ENCODE results near the gene SCNM1. TPM values are rescaled to one million over a fixed set of nuclear protein-coding genes. Genes with fewer than 3 reads are reported as not detected.

The SCNM1 gene
- total and polyA plus RNA-seq, 5 donors from 2014 or later = 51.0 to 104 (median 82.7) TPM

DNA sequence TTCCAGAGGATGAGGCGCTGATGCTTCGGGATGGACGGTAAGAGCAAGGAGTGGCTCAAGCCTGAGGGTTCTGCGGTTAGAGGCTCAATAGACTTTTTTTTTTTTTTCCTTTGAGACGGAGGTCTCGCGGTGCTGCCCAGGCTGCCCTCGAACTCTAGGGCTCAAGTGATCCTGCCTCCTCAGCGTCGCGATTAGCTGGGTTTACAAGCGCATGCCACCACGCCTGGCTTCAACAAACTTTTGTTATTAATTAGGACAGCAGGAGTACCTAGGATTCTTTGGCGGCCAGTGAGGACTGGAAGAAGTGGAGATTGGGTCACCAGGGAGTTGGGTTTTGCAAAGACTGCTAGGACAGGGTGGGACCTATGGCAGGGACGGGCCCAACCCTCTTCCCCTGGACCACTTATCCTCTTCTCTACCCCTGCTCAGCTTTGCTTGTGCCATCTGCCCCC, 587 bp downstream of the SCNM1 start:
- ATAC-seq (ENCODE audit: low read depth in 2 of 2) = no peak
- H3K4me3 ChIP-seq (ENCODE audit: low read depth, low read length) = peak overlapping the region; percentile 100
- H3K27ac ChIP-seq (ENCODE audit: insufficient read depth, low read length, poor library complexity, severe bottlenecking) = peak overlapping the region; percentile 70
- H3K4me3 Mint-ChIP-seq = peak overlapping the region; percentile 95 to 98 (median 96)
- peaks cover 6% of the 10 kb centered on the region for H3K27me3 Mint-ChIP-seq
- peak in 1 of 3 donors; percentile 35 for DNase-seq
- peaks cover 28% of the 10 kb centered on the region for H3K4me1 ChIP-seq (ENCODE audit: control insufficient read depth, insufficient read depth, low read length, poor library complexity, severe bottlenecking)
- H3K36me3 ChIP-seq (ENCODE audit: control insufficient read depth, insufficient read depth, low read length) = peaks cover 39% of the 10 kb centered on the region
- peak overlapping the region; percentile 89 to 97 (median 97) for H3K27ac Mint-ChIP-seq
- H3K9me3 ChIP-seq (ENCODE audit: control insufficient read depth in 2 of 2, low read length in 2 of 2) = no peaks in the 10 kb centered on the region
- H3K9me3 Mint-ChIP-seq = no peaks in the 10 kb centered on the region
- peaks cover 27% of the 10 kb centered on the region for H3K36me3 Mint-ChIP-seq
- no peaks in the 10 kb centered on the region for H3K27me3 ChIP-seq (ENCODE audit: control insufficient read depth, insufficient read depth, low read length)
- peaks cover 6 to 68% (median 33%) of the 10 kb centered on the region in 4 donors for H3K4me1 Mint-ChIP-seq

DNA sequence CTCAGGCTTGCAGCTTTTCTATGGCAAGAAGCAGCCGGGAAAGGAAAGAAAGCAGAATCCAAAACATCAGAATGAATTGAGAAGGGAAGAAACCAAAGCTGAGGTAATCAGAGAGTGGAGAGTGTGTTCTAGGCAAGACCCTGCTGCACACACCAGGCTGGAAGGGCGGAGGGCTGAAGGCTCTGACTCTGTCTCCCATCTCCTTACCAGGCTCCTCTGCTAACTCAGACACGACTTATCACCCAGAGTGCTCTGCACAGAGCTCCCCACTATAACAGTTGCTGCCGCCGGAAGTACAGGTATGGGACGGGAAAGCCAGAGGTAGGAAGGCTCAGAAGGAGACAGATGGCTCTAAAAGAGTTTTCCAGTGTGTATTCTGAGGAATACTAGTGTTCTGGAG, 1.2 kb downstream of the SCNM1 start:
- H3K36me3 Mint-ChIP-seq = peaks cover 21% of the 10 kb centered on the region
- H3K27ac Mint-ChIP-seq = peak overlapping the region; percentile 31 to 97 (median 70)
- H3K4me3 Mint-ChIP-seq = peak overlapping the region; percentile 68 to 97 (median 96)
- no peaks in the 10 kb centered on the region for H3K27me3 ChIP-seq (ENCODE audit: control insufficient read depth, insufficient read depth, low read length)
- H3K36me3 ChIP-seq (ENCODE audit: control insufficient read depth, insufficient read depth, low read length) = peaks cover 41% of the 10 kb centered on the region
- peaks cover 6 to 62% (median 27%) of the 10 kb centered on the region in 4 donors for H3K4me1 Mint-ChIP-seq
- peak overlapping the region; percentile 100 for H3K4me3 ChIP-seq (ENCODE audit: low read depth, low read length)
- H3K27ac ChIP-seq (ENCODE audit: insufficient read depth, low read length, poor library complexity, severe bottlenecking) = no peak overlapping the region
- DNase-seq (no peak), ATAC-seq (ENCODE audit: low read depth in 2 of 2) (no peak)
- peaks cover 6% of the 10 kb centered on the region for H3K27me3 Mint-ChIP-seq
- H3K9me3 Mint-ChIP-seq = no peaks in the 10 kb centered on the region
- peaks cover 22% of the 10 kb centered on the region for H3K4me1 ChIP-seq (ENCODE audit: control insufficient read depth, insufficient read depth, low read length, poor library complexity, severe bottlenecking)
- no peaks in the 10 kb centered on the region for H3K9me3 ChIP-seq (ENCODE audit: control insufficient read depth in 2 of 2, low read length in 2 of 2)

DNA sequence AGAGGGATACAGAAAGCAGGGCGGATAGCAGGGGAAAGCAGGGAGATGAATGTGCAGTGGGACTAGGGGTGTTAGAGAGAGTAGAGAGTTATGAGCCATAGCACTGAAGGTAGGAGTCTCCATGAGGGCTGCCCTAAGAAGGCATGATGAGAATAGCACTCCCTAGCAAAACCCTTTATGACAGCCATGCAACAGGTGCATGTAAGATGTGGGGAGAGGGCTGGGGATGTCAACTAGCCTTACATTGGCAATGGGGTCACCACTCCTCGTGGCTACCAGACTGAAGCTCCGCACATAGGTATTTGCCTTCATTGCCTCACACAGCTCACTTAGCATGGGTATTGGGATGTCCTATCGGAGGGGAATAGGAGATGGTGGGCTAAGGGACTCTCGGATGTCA, 5.2 kb downstream of the SCNM1 start:
- Histone ChIP-seq H3K4me3 (ENCODE audit: low read depth, low read length) (no peak overlapping the region), H3K27ac (ENCODE audit: insufficient read depth, low read length, poor library complexity, severe bottlenecking) (no peak overlapping the region), H3K9me3 (ENCODE audit: control insufficient read depth in 2 of 2, low read length in 2 of 2) (no peaks in the 10 kb centered on the region), H3K36me3 (ENCODE audit: control insufficient read depth, insufficient read depth, low read length) (peaks cover 52% of the 10 kb centered on the region), H3K27me3 (ENCODE audit: control insufficient read depth, insufficient read depth, low read length) (no peaks in the 10 kb centered on the region), H3K4me1 (ENCODE audit: control insufficient read depth, insufficient read depth, low read length, poor library complexity, severe bottlenecking) (peaks cover 11% of the 10 kb centered on the region)
- no peak for DNase-seq
- Mint-ChIP-seq H3K27me3 (no peaks in the 10 kb centered on the region), H3K4me3 (peak overlapping the region in 2 of 4 donors; percentile 4 to 33), H3K9me3 (no peaks in the 10 kb centered on the region), H3K4me1 (peaks cover 0 to 27% (median 6%) of the 10 kb centered on the region in 4 donors), H3K27ac (peak overlapping the region in 1 of 3 donors; percentile 43), H3K36me3 (peaks cover 27% of the 10 kb centered on the region)
- ATAC-seq (ENCODE audit: low read depth in 2 of 2) = no peak

DNA sequence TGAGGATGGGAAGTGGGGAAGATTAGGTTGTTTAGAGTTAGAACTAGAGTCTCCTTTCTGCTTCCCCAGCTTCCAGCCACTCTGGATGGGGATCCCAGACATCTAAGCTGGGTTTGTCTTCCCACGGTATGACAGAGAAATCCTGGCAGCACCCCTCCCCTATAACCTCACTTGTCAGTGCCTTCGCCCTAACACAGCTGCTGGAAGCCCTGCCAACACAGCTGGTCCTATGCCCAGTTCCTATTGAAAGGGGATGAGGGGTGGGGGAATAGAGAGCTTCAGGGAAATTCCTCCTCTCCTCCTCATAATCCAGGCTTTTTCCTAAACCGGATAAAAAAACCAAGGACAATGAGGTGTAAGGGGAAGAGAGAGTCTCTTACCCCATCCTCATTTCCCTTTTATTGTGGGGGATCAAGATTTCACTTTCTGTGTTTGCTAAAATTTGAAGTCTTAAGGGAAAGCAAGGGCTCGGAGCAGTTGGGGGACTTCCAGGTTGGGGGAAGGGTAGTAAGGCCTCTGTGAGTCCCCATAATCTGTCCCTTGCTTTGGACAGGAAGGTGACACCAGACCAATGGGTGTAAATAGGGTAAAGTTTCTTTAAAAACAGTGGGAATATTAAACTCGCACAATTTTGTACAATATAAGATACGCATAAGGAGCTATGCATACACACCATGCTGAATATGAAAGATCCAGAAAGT, 9.2 kb downstream of the SCNM1 start:
- Mint-ChIP-seq H3K4me3 (no peak overlapping the region), H3K36me3 (peaks cover 36% of the 10 kb centered on the region)

DNA sequence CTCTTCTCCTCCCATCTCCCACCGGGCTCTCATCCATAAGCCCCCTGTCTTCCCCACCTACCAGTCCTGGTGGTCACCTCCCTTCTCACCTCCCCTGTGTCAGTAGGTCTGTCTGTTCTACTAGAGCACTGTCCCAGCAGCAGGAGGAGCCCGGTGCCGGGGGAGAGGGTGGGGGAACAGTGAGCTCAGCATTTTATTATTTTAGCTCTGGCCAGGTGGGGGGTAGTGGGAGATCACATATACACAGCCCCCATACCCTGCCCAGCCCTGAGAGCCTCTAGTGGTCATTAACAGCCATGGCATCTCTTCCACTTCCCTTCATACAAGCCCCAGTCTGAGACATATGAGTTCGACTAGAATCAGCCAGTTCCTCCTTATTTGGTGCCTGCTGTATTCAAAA, 9.9 kb downstream of the SCNM1 start, which contains the start of gene TMOD4:
Gene TMOD4 (minus strand): TSS at position 119 of the 400 bp plus-strand sequence. CDS start 1,106 bp downstream, outside the sequence.
- DNase-seq = peak in 1 of 3 donors; percentile 41
- Mint-ChIP-seq H3K4me3 (peak within 1 kb of the TSS in 1 of 4 donors; percentile 72), H3K9me3 (no peaks in the 10 kb centered on the region), H3K36me3 (peaks cover 39% of the 10 kb centered on the region), H3K27me3 (no peaks in the 10 kb centered on the region), H3K4me1 (peaks cover 0 to 11% (median 6%) of the 10 kb centered on the region in 4 donors), H3K27ac (peak within 1 kb of the TSS; percentile 18 to 42 (median 35))
- ATAC-seq (ENCODE audit: low read depth in 2 of 2) = peak in 1 of 2 donors; percentile 37
- Histone ChIP-seq H3K9me3 (ENCODE audit: control insufficient read depth in 2 of 2, low read length in 2 of 2) (no peaks in the 10 kb centered on the region), H3K27me3 (ENCODE audit: control insufficient read depth, insufficient read depth, low read length) (no peaks in the 10 kb centered on the region), H3K36me3 (ENCODE audit: control insufficient read depth, insufficient read depth, low read length) (peaks cover 65% of the 10 kb centered on the region), H3K27ac (ENCODE audit: insufficient read depth, low read length, poor library complexity, severe bottlenecking) (no peak within 1 kb of the TSS), H3K4me1 (ENCODE audit: control insufficient read depth, insufficient read depth, low read length, poor library complexity, severe bottlenecking) (no peaks in the 10 kb centered on the region), H3K4me3 (ENCODE audit: low read depth, low read length) (no peak within 1 kb of the TSS)

More for the DNA sequence above, 9.2 kb downstream of the SCNM1 start:
- Mint-ChIP-seq H3K27me3 (no peaks in the 10 kb centered on the region), H3K9me3 (no peaks in the 10 kb centered on the region), H3K27ac (peak overlapping the region in 2 of 3 donors; percentile 35 to 42), H3K4me1 (peaks cover 0 to 11% (median 5%) of the 10 kb centered on the region in 4 donors)
- Histone ChIP-seq H3K4me3 (ENCODE audit: low read depth, low read length) (no peak overlapping the region), H3K27ac (ENCODE audit: insufficient read depth, low read length, poor library complexity, severe bottlenecking) (no peak overlapping the region), H3K36me3 (ENCODE audit: control insufficient read depth, insufficient read depth, low read length) (peaks cover 66% of the 10 kb centered on the region), H3K27me3 (ENCODE audit: control insufficient read depth, insufficient read depth, low read length) (no peaks in the 10 kb centered on the region), H3K4me1 (ENCODE audit: control insufficient read depth, insufficient read depth, low read length, poor library complexity, severe bottlenecking) (no peaks in the 10 kb centered on the region), H3K9me3 (ENCODE audit: control insufficient read depth in 2 of 2, low read length in 2 of 2) (no peaks in the 10 kb centered on the region)
- ATAC-seq (ENCODE audit: low read depth in 2 of 2) (no peak), DNase-seq (no peak)

DNA sequence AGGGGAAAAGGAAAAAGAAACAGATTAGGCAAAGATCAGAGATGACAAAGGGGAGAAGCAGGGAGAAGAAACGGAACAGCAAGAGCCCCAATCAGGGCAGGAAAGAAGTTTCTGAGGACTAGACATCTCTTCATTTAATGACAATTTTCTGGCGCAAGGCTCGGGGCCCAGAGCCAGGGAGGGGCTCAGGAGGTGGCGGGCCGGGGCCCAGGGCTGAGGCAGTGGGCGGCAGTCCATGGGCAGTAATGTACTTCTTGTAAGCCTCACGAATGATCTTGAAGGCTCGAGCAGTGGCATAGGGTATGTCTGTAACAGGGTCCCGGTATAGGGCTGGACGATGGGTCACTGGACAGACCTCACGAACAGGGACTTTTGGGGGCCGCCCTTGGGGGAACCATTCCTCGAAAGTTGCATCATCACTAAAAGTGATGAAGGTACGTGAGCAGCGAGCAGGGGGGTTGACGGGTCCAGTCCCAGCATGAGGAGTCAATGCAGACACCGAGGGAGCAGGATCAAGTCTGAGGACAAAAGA, 10.6 kb downstream of the SCNM1 start:
- Mint-ChIP-seq H3K4me3 (no peak overlapping the region), H3K27me3 (no peaks in the 10 kb centered on the region), H3K27ac (peak overlapping the region in 1 of 3 donors; percentile 18), H3K36me3 (peaks cover 45% of the 10 kb centered on the region), H3K9me3 (no peaks in the 10 kb centered on the region), H3K4me1 (peaks cover 0 to 11% (median 6%) of the 10 kb centered on the region in 4 donors)
- Histone ChIP-seq H3K27me3 (ENCODE audit: control insufficient read depth, insufficient read depth, low read length) (no peaks in the 10 kb centered on the region), H3K4me3 (ENCODE audit: low read depth, low read length) (no peak overlapping the region), H3K36me3 (ENCODE audit: control insufficient read depth, insufficient read depth, low read length) (peaks cover 65% of the 10 kb centered on the region), H3K9me3 (ENCODE audit: control insufficient read depth in 2 of 2, low read length in 2 of 2) (no peaks in the 10 kb centered on the region), H3K27ac (ENCODE audit: insufficient read depth, low read length, poor library complexity, severe bottlenecking) (no peak overlapping the region), H3K4me1 (ENCODE audit: control insufficient read depth, insufficient read depth, low read length, poor library complexity, severe bottlenecking) (no peaks in the 10 kb centered on the region)
- no peak for DNase-seq
- ATAC-seq (ENCODE audit: low read depth in 2 of 2) = no peak

DNA sequence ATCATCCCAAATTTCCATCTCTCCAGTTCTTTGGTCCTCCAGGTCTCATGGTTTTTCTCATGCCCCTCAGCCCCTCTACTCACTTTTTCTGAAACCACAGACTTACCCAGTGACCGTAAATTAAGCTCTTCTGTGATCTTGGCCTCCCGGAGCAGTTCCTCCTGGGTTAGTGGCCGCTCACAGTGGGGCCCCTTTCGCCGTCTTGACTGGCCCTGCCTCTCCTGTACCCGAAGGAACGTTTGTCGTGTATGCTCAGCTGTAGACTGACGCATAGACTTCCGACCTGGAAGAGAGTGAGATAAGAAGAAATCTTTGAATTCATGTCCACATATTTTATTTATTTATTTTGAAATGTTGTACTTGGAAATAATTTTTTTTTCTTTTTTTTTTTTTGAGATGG, 18.3 kb downstream of the SCNM1 start:
- ATAC-seq (ENCODE audit: low read depth in 2 of 2) (no peak), DNase-seq (no peak)
- Histone ChIP-seq H3K27ac (ENCODE audit: insufficient read depth, low read length, poor library complexity, severe bottlenecking) (no peak overlapping the region), H3K4me3 (ENCODE audit: low read depth, low read length) (no peak overlapping the region), H3K36me3 (ENCODE audit: control insufficient read depth, insufficient read depth, low read length) (peaks cover 48% of the 10 kb centered on the region), H3K27me3 (ENCODE audit: control insufficient read depth, insufficient read depth, low read length) (no peaks in the 10 kb centered on the region), H3K9me3 (ENCODE audit: control insufficient read depth in 2 of 2, low read length in 2 of 2) (no peaks in the 10 kb centered on the region), H3K4me1 (ENCODE audit: control insufficient read depth, insufficient read depth, low read length, poor library complexity, severe bottlenecking) (peaks cover 9% of the 10 kb centered on the region)
- Mint-ChIP-seq H3K4me1 (peaks cover 5 to 26% (median 17%) of the 10 kb centered on the region in 4 donors), H3K4me3 (peak overlapping the region in 1 of 4 donors; percentile 66), H3K9me3 (no peaks in the 10 kb centered on the region), H3K36me3 (peaks cover 35% of the 10 kb centered on the region), H3K27me3 (no peaks in the 10 kb centered on the region), H3K27ac (peak overlapping the region; percentile 4 to 83 (median 49))
